ENCODE measurements around the gene ZBTB48.
"Not testable (repeated sequence)": the region's sequence is repeated elsewhere in the genome, so short reads cannot be mapped to it uniquely, and the experiment has no call there.

ZBTB48 gene

GRCh38 chr1:6635161-6635909, 55.5 kb downstream of the ZBTB48 start:
- H3K4me3 Mint-ChIP-seq, result no peak overlapping the region
- peaks cover 0 to 2% of the 10 kb centered on the region in 2 donors for H3K4me1 Mint-ChIP-seq
- ATAC-seq (replicated peaks) (no peak), DNase-seq (no peak)
- H3K9me3 Mint-ChIP-seq, result no peaks in the 10 kb centered on the region
- H3K27ac Mint-ChIP-seq, result no peak overlapping the region
- no peaks in the 10 kb centered on the region for H3K27me3 Mint-ChIP-seq
- H3K36me3 Mint-ChIP-seq, result peaks cover 28 to 47% of the 10 kb centered on the region in 2 donors

GRCh38 chr1:6635910-6636760, 56.3 kb downstream of the ZBTB48 start:
- Mint-ChIP-seq H3K27ac (peak overlapping the region; percentile 59), H3K4me3 (no peak overlapping the region), H3K9me3 (no peaks in the 10 kb centered on the region), H3K27me3 (no peaks in the 10 kb centered on the region), H3K36me3 (peaks cover 29 to 50% of the 10 kb centered on the region in 2 donors), H3K4me1 (peaks cover 0 to 2% of the 10 kb centered on the region in 2 donors)
- DNase-seq (no peak), ATAC-seq (replicated peaks) (no peak)

GRCh38 chr1:6636778-6637177, 57.0 kb downstream of the ZBTB48 start:
- not testable (repeated sequence) for DNase-seq; H3K27ac Mint-ChIP-seq; ATAC-seq (replicated peaks); H3K9me3 Mint-ChIP-seq; H3K27me3 Mint-ChIP-seq; H3K4me3 Mint-ChIP-seq; H3K4me1 Mint-ChIP-seq
- peaks cover 33 to 54% of the 10 kb centered on the region in 2 donors for H3K36me3 Mint-ChIP-seq

- Mint-ChIP-seq H3K27ac (no peak overlapping the region), H3K4me3 (no peak overlapping the region), H3K36me3 (peaks cover 41 to 59% of the 10 kb centered on the region in 2 donors), H3K27me3 (no peaks in the 10 kb centered on the region), H3K4me1 (peaks cover 0 to 3% of the 10 kb centered on the region in 2 donors), H3K9me3 (no peaks in the 10 kb centered on the region)
- DNase-seq, result no peak
- ATAC-seq (replicated peaks), result no peak
These were observed 58.0 kb downstream of the ZBTB48 start for GRCh38 chr1:6637770-6638169.

- DNase-seq (no peak), ATAC-seq (replicated peaks) (no peak)
- H3K36me3 Mint-ChIP-seq, result peaks cover 41 to 59% of the 10 kb centered on the region in 2 donors
These were observed 58.4 kb downstream of the ZBTB48 start for GRCh38 chr1:6638226-6638625.

More at GRCh38 chr1:6638226-6638625, 58.4 kb downstream of the ZBTB48 start:
- no peak overlapping the region for H3K27ac Mint-ChIP-seq
- no peak overlapping the region for H3K4me3 Mint-ChIP-seq
- peaks cover 0 to 3% of the 10 kb centered on the region in 2 donors for H3K4me1 Mint-ChIP-seq
- no peaks in the 10 kb centered on the region for H3K9me3 Mint-ChIP-seq
- no peaks in the 10 kb centered on the region for H3K27me3 Mint-ChIP-seq

Measured in stimulated activated naive B cell treated with anti-CD40 and anti-IgM and Interleukin-4, amounts not matched to agents 10 μg/mL and 1 μg/mL and 100 μg/mL, for 72 hours (primary cell).